IgD-negative memory B cell (primary cell): ENCODE results near the gene TMEM94. TPM values are rescaled to one million over a fixed set of nuclear protein-coding genes. Genes with fewer than 3 reads are reported as not detected.
"Not testable (repeated sequence)": the region's sequence is repeated elsewhere in the genome, so short reads cannot be mapped to it uniquely, and the experiment has no call there.

Experiments
- H3K27ac Mint-ChIP-seq, 3 donors: one replicate each; pipeline ENCODE4 v1.8.0; 2020 to 2022; ENCODE audit warnings: mild to moderate bottlenecking in 3 of 3, mixed read lengths in 3 of 3, moderate library complexity in 1 of 3
- H3K27me3 Mint-ChIP-seq: one replicate; pipeline ENCODE4 v1.8.0; 2021; ENCODE audit warnings: mixed read lengths
- H3K36me3 Mint-ChIP-seq: one replicate; pipeline ENCODE4 v1.8.0; 2020; ENCODE audit warnings: mild to moderate bottlenecking, mixed read lengths
- H3K4me1 Mint-ChIP-seq, 3 donors: one replicate each; pipeline ENCODE4 v1.8.0; 2020 to 2022; ENCODE audit warnings: mixed read lengths in 3 of 3, mild to moderate bottlenecking in 1 of 3
- H3K4me3 Mint-ChIP-seq, 4 donors: one replicate each; pipeline ENCODE4 v1.8.0; 2020 to 2022; ENCODE audit warnings: mild to moderate bottlenecking in 4 of 4, mixed read lengths in 4 of 4, moderate library complexity in 3 of 4
- H3K9me3 Mint-ChIP-seq, 3 donors: one replicate each; pipeline ENCODE4 v1.8.0; 2020 to 2021; ENCODE audit warnings: mixed read lengths in 3 of 3, mild to moderate bottlenecking in 1 of 3
- polyA plus RNA-seq: library from polyadenylated mRNA; unstranded; fragments of 300-500 nt; fragmentation: Illumina TruSeq; gene quantifications from one replicate; pipeline ENCODE4 v1.2.3, GENCODE V29; 2021

Gene TMEM94
- polyA plus RNA-seq, 1 donor from 2014 or later: 19.5 TPM

DNA sequence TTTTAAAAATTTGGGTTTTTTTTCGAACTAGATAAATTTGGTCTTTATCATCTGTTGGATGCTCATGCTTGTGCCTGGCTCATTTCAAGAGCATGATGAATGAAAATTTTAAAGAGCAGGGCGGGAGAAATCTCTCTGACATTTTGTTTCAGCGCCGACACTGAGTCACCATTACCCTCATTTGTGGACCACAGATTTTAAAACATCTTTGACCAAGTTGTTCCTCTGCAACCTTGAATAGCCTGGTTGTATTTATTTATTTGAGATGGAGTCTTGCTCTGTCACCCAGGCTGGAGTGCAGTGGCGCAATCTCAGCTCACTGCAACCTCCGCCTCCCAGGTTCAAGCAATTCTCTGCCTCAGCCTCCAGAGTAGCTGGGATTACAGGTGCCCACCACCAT is 22.0 kb upstream of the TMEM94 start:
- H3K4me3 Mint-ChIP-seq, H3K36me3 Mint-ChIP-seq, H3K9me3 Mint-ChIP-seq, H3K4me1 Mint-ChIP-seq, H3K27ac Mint-ChIP-seq, H3K27me3 Mint-ChIP-seq: not testable (repeated sequence)

DNA sequence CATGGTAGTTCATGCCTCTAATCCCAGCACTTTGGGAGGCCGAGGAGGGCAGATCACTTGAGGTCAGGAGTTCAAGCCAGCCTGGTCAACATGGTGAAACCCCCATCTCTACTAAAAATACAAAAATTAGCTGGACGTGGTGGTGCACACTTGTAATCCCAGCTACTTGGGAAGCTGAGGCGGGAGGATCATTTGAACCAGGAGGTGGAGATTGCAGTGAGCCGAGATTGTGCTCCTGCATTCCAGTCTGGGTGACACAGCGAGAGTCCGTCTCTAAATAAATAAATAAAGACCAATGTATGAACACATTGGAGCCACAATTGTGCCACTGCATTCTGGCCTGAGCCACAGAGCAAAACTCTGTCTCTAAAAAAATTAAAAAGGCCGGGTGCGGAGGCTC is 19.0 kb upstream of the TMEM94 start:
- not testable (repeated sequence) for H3K9me3 Mint-ChIP-seq, H3K27ac Mint-ChIP-seq

DNA sequence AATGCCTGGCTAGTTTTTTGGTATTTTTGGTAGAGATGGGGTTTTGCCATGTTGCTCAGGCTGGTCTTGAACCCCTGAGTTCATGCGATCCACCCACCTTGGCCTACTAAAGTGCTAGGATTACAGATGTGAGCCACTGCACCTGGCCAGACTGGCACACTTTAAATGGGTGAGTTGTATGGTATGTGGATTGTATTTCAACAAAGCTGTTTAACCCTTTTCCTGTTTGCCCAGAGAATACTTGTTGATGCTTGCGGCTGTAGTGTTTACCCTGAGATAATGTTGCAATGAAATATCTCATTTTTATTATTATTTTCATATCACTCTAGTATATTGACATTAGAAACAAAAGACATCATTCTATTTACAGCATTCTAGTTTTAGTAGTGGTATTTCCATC is 17.1 kb upstream of the TMEM94 start:
- Mint-ChIP-seq H3K4me3 (no peak overlapping the region), H3K36me3 (peaks cover 3% of the 10 kb centered on the region), H3K27ac (no peak overlapping the region), H3K4me1 (no peaks in the 10 kb centered on the region), H3K9me3 (no peaks in the 10 kb centered on the region), H3K27me3 (peaks cover 6% of the 10 kb centered on the region)

More for the DNA sequence above, 19.0 kb upstream of the TMEM94 start:
- not testable (repeated sequence) for H3K36me3 Mint-ChIP-seq, H3K27me3 Mint-ChIP-seq, H3K4me1 Mint-ChIP-seq, H3K4me3 Mint-ChIP-seq

DNA sequence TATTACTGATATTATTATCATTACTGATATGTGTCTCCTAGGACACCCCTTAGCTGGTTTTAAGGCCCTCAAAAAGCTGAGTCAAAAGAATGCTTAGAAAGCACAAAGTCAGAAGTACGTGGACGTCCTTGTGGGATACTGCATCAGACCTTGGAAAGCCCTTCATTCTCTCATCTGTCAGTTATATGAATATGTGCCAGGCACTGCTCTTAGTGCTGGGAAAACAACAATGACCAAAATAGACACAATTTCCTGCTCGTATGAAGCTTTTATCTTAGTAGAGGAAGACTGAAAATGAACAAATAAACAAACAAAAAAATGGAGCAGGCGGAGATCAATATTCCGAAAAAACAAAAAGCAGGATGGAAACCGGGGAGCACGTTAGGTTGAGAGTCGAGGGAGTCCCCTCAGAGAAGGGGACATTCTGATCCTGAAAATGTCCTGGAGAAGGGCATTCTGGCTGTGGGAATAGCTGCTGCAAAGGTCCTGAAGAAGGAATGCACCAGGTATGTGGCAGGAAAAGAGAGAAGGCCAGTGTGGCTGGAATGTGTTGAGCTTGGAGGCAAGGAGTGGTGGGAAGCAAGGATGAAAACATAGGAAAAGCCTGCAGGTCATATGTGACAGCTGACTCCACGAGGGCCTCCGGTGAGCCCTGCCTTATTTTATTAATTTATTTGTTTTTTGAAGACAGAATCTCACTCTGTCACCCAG is 15.5 kb upstream of the TMEM94 start:
- Mint-ChIP-seq H3K4me1 (no peaks in the 10 kb centered on the region), H3K27me3 (peaks cover 6% of the 10 kb centered on the region), H3K36me3 (peaks cover 3% of the 10 kb centered on the region), H3K9me3 (no peaks in the 10 kb centered on the region), H3K4me3 (no peak overlapping the region), H3K27ac (no peak overlapping the region)

DNA sequence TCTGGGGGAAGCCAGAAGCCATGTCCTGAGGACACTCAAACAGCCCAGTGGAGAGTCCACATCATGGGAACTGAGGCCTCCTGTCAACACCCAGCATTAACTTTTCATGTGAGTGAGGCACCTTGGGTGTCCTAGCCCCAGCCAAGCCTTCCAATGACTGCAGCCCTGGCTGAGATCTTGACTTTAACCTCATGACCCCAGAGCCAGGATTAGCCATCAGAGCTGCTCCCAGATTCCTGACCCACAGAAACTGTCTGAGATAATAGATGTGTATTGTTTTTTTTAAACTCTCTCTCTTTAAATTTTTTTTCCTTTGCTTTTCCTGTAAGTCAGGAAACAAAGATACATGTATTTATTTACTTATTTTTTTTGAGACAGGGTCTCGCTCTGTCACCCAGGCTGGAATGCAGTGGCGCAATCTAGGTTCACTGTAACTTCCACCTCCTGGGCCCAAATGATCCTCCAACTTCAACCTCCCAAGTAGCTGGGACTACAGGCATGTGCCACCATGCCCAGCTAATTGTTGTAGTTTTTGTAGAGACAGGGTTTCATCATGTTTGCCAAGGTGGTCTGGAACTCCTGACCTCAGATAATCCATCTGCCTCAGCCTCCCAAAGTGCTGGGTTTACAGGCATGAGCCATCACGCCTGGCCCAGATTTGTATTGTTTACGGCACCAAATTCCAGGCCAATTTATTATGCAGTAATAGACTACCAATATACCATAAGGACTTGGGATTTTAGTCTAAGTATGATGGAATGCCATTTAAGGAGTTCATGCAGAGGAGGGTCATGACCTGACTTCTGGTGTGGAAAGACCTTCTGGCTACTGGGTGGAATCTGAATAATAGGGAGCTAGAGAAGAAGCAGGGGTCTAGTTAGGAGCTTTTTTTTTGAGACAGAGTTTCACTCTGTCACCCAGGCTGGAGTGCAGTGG is 14.0 kb upstream of the TMEM94 start:
- no peaks in the 10 kb centered on the region for H3K36me3 Mint-ChIP-seq
- peaks cover 3% of the 10 kb centered on the region for H3K27me3 Mint-ChIP-seq
- H3K4me3 Mint-ChIP-seq: no peak overlapping the region
- H3K27ac Mint-ChIP-seq: no peak overlapping the region
- H3K4me1 Mint-ChIP-seq: no peaks in the 10 kb centered on the region
- H3K9me3 Mint-ChIP-seq: no peaks in the 10 kb centered on the region

DNA sequence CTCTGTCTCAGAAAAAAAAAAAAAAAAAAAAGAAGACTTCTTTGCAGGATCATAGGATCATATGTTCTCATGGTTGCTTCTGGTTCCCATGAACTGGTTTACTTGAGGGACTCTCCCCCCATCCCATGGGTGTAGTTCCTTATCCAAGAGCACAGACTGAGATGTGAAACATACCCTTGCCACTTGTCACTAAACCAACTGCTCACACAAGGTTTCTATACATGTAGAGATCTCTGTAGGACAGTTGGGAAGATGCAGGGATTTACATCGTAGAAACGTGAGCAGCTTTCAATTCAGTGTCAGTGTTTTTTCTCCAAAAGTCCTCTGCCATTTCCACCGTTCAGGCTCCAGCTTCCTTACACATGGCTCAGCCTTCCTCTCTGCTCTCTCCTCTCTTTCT is 11.1 kb upstream of the TMEM94 start:
- peaks cover 3% of the 10 kb centered on the region for H3K27me3 Mint-ChIP-seq
- no peaks in the 10 kb centered on the region for H3K9me3 Mint-ChIP-seq
- no peak overlapping the region for H3K27ac Mint-ChIP-seq
- H3K4me1 Mint-ChIP-seq: no peaks in the 10 kb centered on the region
- H3K36me3 Mint-ChIP-seq: no peaks in the 10 kb centered on the region
- H3K4me3 Mint-ChIP-seq: no peak overlapping the region

DNA sequence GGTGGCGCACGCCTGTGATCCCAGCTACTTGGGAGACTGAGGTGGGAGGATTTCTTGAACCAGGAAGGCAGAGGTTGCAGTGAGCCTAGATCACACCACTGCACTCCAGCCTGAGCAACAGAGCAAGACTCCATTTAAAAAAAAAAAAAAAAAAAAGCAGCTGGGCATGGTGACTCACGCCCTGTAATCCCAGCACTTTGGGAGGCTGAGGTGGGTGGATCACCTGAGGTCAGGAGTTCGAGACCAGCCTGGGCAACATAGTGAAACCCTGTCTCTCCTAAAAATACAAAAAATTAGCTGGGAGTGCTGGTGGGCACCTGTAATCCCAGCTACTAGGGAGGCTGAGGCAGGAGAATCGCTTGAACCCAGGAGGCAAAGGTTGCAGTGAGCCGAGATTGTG is 10.5 kb upstream of the TMEM94 start:
- not testable (repeated sequence) for H3K4me1 Mint-ChIP-seq, H3K27me3 Mint-ChIP-seq, H3K27ac Mint-ChIP-seq, H3K36me3 Mint-ChIP-seq, H3K4me3 Mint-ChIP-seq, H3K9me3 Mint-ChIP-seq

DNA sequence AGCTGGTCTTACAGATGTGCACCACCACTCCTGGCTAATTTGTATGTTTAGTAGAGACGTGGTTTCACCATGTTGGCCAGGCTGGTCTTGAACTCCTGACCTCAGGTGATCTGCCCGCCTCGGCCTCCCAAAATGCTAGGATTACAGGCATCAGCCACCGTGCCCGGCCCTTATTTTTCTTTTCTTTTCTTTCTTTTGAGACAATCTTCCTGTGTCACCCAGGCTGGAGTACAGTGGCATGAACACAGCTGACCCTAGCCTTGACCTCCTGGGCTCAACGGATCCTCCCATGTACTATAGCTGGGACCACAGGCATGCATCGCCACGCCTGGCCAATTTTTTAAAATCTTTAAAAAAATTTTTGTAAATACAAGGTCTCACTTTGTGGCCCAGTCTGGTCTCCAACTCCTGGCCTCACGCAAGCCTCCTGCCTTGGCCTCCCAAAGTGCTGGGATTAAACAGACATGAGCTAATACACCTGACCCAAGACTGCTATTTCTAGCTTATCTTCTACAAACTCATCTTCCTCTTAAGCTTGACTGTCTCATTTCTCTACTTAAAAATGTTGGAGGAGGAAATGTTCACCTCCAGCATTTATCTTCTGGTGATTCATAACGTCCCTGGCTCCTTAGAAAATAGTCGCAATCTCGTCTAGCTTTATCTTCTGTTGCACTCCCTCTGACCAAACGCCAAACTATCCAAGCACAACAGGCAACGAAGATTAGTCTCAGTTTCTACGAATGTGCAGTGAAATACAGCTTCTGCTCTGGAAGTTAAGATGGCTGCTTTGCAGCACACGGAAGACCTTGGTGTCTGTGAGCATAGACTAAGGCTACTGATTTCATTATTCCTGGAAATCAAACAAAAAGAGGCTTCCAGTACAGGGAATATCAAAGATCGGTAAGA is 8.2 kb upstream of the TMEM94 start:
- no peaks in the 10 kb centered on the region for H3K36me3 Mint-ChIP-seq
- H3K4me3 Mint-ChIP-seq: no peak overlapping the region
- no peaks in the 10 kb centered on the region for H3K9me3 Mint-ChIP-seq
- H3K27ac Mint-ChIP-seq: no peak overlapping the region
- no peaks in the 10 kb centered on the region for H3K4me1 Mint-ChIP-seq
- H3K27me3 Mint-ChIP-seq: peaks cover 3% of the 10 kb centered on the region

DNA sequence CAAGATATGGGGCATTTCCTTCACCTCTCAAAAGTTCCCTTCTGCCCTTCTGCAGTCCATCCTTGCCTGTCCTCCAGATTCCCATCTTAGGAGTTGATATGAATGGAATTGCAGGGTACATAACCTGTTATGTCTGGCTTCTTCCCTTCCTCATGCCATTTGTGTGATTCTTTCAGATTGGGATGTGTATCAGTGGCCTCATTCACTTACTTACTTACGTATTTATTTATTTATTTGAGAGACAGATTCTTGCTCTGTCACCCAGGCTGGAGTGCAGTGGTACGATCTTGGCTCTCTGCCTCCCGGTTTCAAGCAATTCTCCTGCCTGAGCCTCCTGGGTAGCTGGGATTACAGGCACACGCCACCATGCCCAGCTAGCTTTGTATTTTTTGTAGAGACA is 6.2 kb upstream of the TMEM94 start:
- H3K4me3 Mint-ChIP-seq: no peak overlapping the region

DNA sequence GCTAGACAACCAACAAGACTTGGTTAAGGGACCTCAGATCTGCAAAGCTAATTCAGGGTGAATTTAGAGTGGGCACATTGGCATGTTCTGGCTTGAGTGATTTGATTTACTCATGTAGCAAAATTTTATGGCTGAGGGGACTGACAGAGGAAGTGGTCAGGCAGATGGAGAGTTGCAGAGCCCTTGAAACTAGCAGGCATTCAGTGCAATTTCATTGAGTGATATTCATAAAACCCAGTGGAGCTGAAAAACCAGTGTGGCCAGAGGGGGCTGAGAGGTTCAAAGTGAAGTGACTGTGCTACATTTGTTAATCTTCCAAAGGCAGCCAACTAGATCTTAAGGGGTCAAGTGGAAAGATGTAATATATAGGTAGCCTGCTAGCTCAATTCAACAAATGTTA is 2.2 kb upstream of the TMEM94 start:
- H3K27me3 Mint-ChIP-seq: no peaks in the 10 kb centered on the region
- H3K9me3 Mint-ChIP-seq: no peaks in the 10 kb centered on the region
- peak overlapping the region in 1 of 3 donors; percentile 65 for H3K27ac Mint-ChIP-seq
- peaks cover 6% of the 10 kb centered on the region for H3K36me3 Mint-ChIP-seq
- peaks cover 12 to 24% (median 20%) of the 10 kb centered on the region in 3 donors for H3K4me1 Mint-ChIP-seq
- H3K4me3 Mint-ChIP-seq: peak overlapping the region in 3 of 4 donors; percentile 8 to 25 (median 18)

More for the DNA sequence above, 6.2 kb upstream of the TMEM94 start:
- H3K36me3 Mint-ChIP-seq: no peaks in the 10 kb centered on the region
- peaks cover 0 to 7% (median 7%) of the 10 kb centered on the region in 3 donors for H3K4me1 Mint-ChIP-seq
- no peaks in the 10 kb centered on the region for H3K9me3 Mint-ChIP-seq
- H3K27me3 Mint-ChIP-seq: no peaks in the 10 kb centered on the region
- H3K27ac Mint-ChIP-seq: no peak overlapping the region

DNA sequence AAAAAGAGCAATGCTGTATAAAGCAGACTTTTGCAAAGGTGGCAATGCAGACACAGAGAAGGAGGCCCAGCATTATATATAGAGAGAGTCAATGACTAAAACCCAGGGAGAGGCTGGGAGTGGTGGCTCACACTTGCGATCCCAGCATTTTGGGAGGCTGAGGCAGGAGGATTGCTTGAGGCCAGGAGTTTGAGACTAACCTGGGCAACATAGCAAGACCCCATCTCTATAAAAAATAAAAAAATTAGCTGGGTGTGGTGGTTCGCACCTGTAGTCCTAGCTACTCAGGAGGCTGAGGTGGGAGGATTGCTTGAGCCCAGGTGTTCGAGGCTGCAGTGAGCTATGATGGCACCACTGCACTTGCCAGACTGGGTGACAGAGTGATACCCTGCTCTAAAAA is 1.8 kb upstream of the TMEM94 start:
- Mint-ChIP-seq H3K4me1 (peaks cover 17 to 24% (median 23%) of the 10 kb centered on the region in 3 donors), H3K4me3 (peak overlapping the region in 2 of 4 donors; percentile 8 to 18)
- H3K27ac Mint-ChIP-seq, H3K9me3 Mint-ChIP-seq, H3K27me3 Mint-ChIP-seq, H3K36me3 Mint-ChIP-seq: not testable (repeated sequence)

DNA sequence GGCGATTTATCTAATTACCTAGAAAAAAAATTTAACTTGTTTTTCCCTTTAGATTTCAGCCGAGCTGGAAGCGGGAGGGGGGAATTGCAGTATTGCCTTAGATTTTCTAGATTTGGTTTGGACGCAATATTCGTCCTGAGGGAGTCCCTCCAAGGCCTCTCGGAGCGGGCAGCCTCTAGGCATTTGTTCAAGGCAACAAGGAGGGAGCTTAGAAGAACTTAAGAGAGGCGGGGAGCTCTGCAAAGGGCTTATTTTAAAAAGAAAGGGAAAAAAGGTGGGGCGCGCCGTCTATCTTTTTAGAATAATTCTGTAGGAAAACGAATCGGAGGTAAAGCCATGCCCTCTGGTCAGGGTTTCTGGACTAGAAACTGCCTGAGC is 407 bp upstream of the TMEM94 start:
- H3K4me1 Mint-ChIP-seq: peaks cover 23 to 31% (median 30%) of the 10 kb centered on the region in 3 donors
- peak overlapping the region; percentile 82 to 92 (median 84) for H3K27ac Mint-ChIP-seq
- peak overlapping the region; percentile 93 to 99 (median 96) for H3K4me3 Mint-ChIP-seq
- H3K9me3 Mint-ChIP-seq: no peaks in the 10 kb centered on the region
- peaks cover 7% of the 10 kb centered on the region for H3K36me3 Mint-ChIP-seq
- H3K27me3 Mint-ChIP-seq: no peaks in the 10 kb centered on the region

DNA sequence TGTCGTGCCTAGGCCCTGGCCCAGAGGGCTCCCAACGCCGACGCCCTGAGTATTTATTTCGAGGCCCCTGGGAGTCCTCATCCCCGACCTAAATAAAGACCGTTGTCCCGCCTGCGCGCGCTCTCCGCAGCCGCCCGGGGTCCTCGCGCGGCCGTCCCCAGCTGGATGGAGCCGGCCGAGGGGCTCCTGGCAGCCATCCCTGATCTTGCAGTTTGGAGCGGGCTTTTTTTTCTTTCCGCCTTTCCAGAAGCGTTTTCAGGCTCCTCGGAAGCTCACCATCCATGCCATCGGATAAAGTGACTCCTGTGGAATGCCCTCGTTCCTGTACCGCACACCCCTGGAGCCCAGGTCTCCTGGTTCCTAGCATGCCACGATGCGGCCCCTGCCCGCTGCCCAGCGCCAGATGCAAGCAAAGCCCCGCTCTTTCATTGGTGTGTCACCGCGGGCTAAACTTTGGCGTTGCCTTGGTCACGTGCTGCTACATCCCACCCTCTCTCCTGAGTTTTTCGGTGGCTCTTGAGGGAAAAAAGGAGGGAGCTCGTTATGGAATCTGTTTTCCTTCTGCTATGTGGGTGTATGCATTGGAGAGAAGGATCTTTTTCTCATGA is 716 bp downstream of the TMEM94 start:
- Mint-ChIP-seq H3K4me1 (peaks cover 23 to 31% (median 30%) of the 10 kb centered on the region in 3 donors), H3K9me3 (no peaks in the 10 kb centered on the region), H3K4me3 (peak overlapping the region; percentile 93 to 99 (median 96)), H3K27ac (peak overlapping the region in 1 of 3 donors; percentile 92), H3K27me3 (no peaks in the 10 kb centered on the region), H3K36me3 (peaks cover 7% of the 10 kb centered on the region)

DNA sequence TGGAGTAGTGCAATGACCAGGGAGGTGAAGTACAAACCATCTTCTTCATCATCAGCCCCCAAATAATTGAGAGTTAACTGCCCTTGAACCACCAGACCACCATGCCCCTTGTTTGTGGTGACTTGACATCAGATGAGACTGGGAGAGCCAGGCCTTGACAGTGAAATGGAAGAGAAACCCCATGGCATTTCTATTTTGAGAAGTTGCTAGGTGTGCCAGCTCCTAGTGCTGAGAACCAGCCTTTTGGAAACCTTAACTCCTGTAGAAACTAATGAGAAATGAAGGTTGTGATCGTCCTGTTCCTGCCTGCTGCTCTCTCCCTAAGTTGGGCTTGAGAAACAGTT is 2.8 kb downstream of the TMEM94 start:
- Mint-ChIP-seq H3K36me3 (peaks cover 7% of the 10 kb centered on the region), H3K4me3 (peak overlapping the region in 1 of 4 donors; percentile 22), H3K4me1 (peaks cover 23 to 36% (median 32%) of the 10 kb centered on the region in 3 donors), H3K27me3 (no peaks in the 10 kb centered on the region), H3K27ac (peak overlapping the region in 1 of 3 donors; percentile 16), H3K9me3 (no peaks in the 10 kb centered on the region)
